Stimulated activated naive B cell treated with anti-CD40 and anti-IgM and Interleukin-4, amounts not matched to agents 10 μg/mL and 1 μg/mL and 100 μg/mL, for 72 hours (primary cell): ENCODE results near the gene RGMB.
A peak's percentile ranks its signal among the peaks of the same experiment; 100 is the strongest.

ENCODE experiments used
- ATAC-seq, 2 donors: fragments of 150-1000 bp; cut with Tn5 transposase; replicated peaks; 2 replicates each; pipeline ENCODE4 v1.10.0; 2021; ENCODE audit warnings: moderate library complexity in 1 of 2
- DNase-seq: peaks from one replicate; pipeline ENCODE4 v3.0.0; 2021
- H3K27ac Mint-ChIP-seq: one replicate; pipeline ENCODE4 v1.8.0; 2022; ENCODE audit warnings: mild to moderate bottlenecking, mixed read lengths
- H3K27me3 Mint-ChIP-seq, 2 donors: one replicate each; pipeline ENCODE4 v1.8.0; 2022; ENCODE audit warnings: mixed read lengths in 2 of 2
- H3K36me3 Mint-ChIP-seq, 2 donors: one replicate each; pipeline ENCODE4 v1.8.0; 2022; ENCODE audit warnings: mixed read lengths in 2 of 2, mild to moderate bottlenecking in 1 of 2
- H3K4me1 Mint-ChIP-seq, 2 donors: one replicate each; pipeline ENCODE4 v1.8.0; 2022; ENCODE audit warnings: mixed read lengths in 2 of 2, mild to moderate bottlenecking in 1 of 2
- H3K4me3 Mint-ChIP-seq, 2 donors: one replicate each; pipeline ENCODE4 v1.8.0; 2022; ENCODE audit warnings: mild to moderate bottlenecking in 2 of 2, mixed read lengths in 2 of 2, moderate library complexity in 1 of 2
- H3K9me3 Mint-ChIP-seq, 2 donors: one replicate each; pipeline ENCODE4 v1.8.0; 2022; ENCODE audit warnings: mixed read lengths in 2 of 2, mild to moderate bottlenecking in 1 of 2

RGMB gene

GRCh38 chr5:98798847-98799246, 25.4 kb downstream of the RGMB start:
- Mint-ChIP-seq H3K9me3 (no peaks in the 10 kb centered on the region), H3K4me3 (no peak overlapping the region), H3K36me3 (peaks cover 12 to 18% of the 10 kb centered on the region in 2 donors), H3K27me3 (peaks cover 0 to 6% of the 10 kb centered on the region in 2 donors), H3K27ac (no peak overlapping the region), H3K4me1 (peaks cover 0 to 9% of the 10 kb centered on the region in 2 donors)
- ATAC-seq (no peak), DNase-seq (no peak)

- Mint-ChIP-seq H3K4me1 (no peaks in the 10 kb centered on the region), H3K4me3 (no peak overlapping the region)
- no peak for ATAC-seq
These were observed 30.6 kb downstream of the RGMB start for GRCh38 chr5:98804066-98804465.

GRCh38 chr5:98805070-98805469, 31.6 kb downstream of the RGMB start:
- Mint-ChIP-seq H3K9me3 (peaks cover 13 to 33% of the 10 kb centered on the region in 2 donors), H3K4me3 (no peak overlapping the region), H3K4me1 (no peaks in the 10 kb centered on the region), H3K27ac (no peak overlapping the region), H3K27me3 (peaks cover 0 to 9% of the 10 kb centered on the region in 2 donors), H3K36me3 (peaks cover 21 to 23% of the 10 kb centered on the region in 2 donors)
- ATAC-seq, result no peak
- DNase-seq, result no peak

More at GRCh38 chr5:98804066-98804465, 30.6 kb downstream of the RGMB start:
- Mint-ChIP-seq H3K36me3 (peaks cover 21 to 24% of the 10 kb centered on the region in 2 donors), H3K27me3 (peaks cover 0 to 10% of the 10 kb centered on the region in 2 donors), H3K27ac (no peak overlapping the region), H3K9me3 (peaks cover 13 to 33% of the 10 kb centered on the region in 2 donors)
- no peak for DNase-seq

- peaks cover 0 to 5% of the 10 kb centered on the region in 2 donors for H3K27me3 Mint-ChIP-seq
- no peaks in the 10 kb centered on the region for H3K4me1 Mint-ChIP-seq
- H3K9me3 Mint-ChIP-seq, result peaks cover 13 to 33% of the 10 kb centered on the region in 2 donors
- H3K36me3 Mint-ChIP-seq, result peaks cover 18 to 23% of the 10 kb centered on the region in 2 donors
- DNase-seq (no peak), ATAC-seq (no peak)
- no peak overlapping the region for H3K4me3 Mint-ChIP-seq
- H3K27ac Mint-ChIP-seq, result no peak overlapping the region
These were observed 34.3 kb downstream of the RGMB start for GRCh38 chr5:98807806-98808205.

- peaks cover 0 to 5% of the 10 kb centered on the region in 2 donors for H3K27me3 Mint-ChIP-seq
- DNase-seq, result no peak
- no peak overlapping the region for H3K27ac Mint-ChIP-seq
- no peak overlapping the region for H3K4me3 Mint-ChIP-seq
- ATAC-seq, result no peak
- no peaks in the 10 kb centered on the region for H3K4me1 Mint-ChIP-seq
- peaks cover 12 to 21% of the 10 kb centered on the region in 2 donors for H3K36me3 Mint-ChIP-seq
- H3K9me3 Mint-ChIP-seq, result peaks cover 13 to 31% of the 10 kb centered on the region in 2 donors
These were observed 36.7 kb downstream of the RGMB start for GRCh38 chr5:98810206-98810605.

GRCh38 chr5:98813755-98814154, 40.3 kb downstream of the RGMB start:
- H3K4me3 Mint-ChIP-seq, result no peak overlapping the region
- peaks cover 0 to 7% of the 10 kb centered on the region in 2 donors for H3K36me3 Mint-ChIP-seq
- H3K27me3 Mint-ChIP-seq, result no peaks in the 10 kb centered on the region
- H3K27ac Mint-ChIP-seq, result no peak overlapping the region
- ATAC-seq, result no peak
- no peaks in the 10 kb centered on the region for H3K4me1 Mint-ChIP-seq
- no peak for DNase-seq
- H3K9me3 Mint-ChIP-seq, result peaks cover 1 to 4% of the 10 kb centered on the region in 2 donors

GRCh38 chr5:98816582-98817222, 43.2 kb downstream of the RGMB start:
- DNase-seq (no peak), ATAC-seq (no peak)
- H3K27ac Mint-ChIP-seq, result no peak overlapping the region
- H3K9me3 Mint-ChIP-seq, result peaks cover 10% of the 10 kb centered on the region in 2 donors
- H3K4me1 Mint-ChIP-seq, result no peaks in the 10 kb centered on the region
- H3K27me3 Mint-ChIP-seq, result no peaks in the 10 kb centered on the region
- no peak overlapping the region for H3K4me3 Mint-ChIP-seq
- peaks cover 5 to 18% of the 10 kb centered on the region in 2 donors for H3K36me3 Mint-ChIP-seq

GRCh38 chr5:98825582-98826375, 52.3 kb downstream of the RGMB start:
- Mint-ChIP-seq H3K27me3 (no peaks in the 10 kb centered on the region), H3K4me3 (no peak overlapping the region), H3K27ac (no peak overlapping the region), H3K4me1 (no peaks in the 10 kb centered on the region), H3K36me3 (peaks cover 5 to 7% of the 10 kb centered on the region in 2 donors), H3K9me3 (peaks cover 7% of the 10 kb centered on the region in 2 donors)
- no peak for ATAC-seq
- DNase-seq, result no peak

- no peak overlapping the region for H3K4me3 Mint-ChIP-seq
- peak in 1 of 2 donors; percentile 57 for ATAC-seq
- H3K4me1 Mint-ChIP-seq, result no peaks in the 10 kb centered on the region
- no peak overlapping the region for H3K27ac Mint-ChIP-seq
- no peaks in the 10 kb centered on the region for H3K36me3 Mint-ChIP-seq
- no peaks in the 10 kb centered on the region for H3K9me3 Mint-ChIP-seq
- no peaks in the 10 kb centered on the region for H3K27me3 Mint-ChIP-seq
- no peak for DNase-seq
These were observed 53.7 kb downstream of the RGMB start for GRCh38 chr5:98827161-98827560.

- H3K36me3 Mint-ChIP-seq, result no peaks in the 10 kb centered on the region
- no peak overlapping the region for H3K27ac Mint-ChIP-seq
- no peaks in the 10 kb centered on the region for H3K4me1 Mint-ChIP-seq
- DNase-seq (no peak), ATAC-seq (no peak)
- no peaks in the 10 kb centered on the region for H3K27me3 Mint-ChIP-seq
- no peaks in the 10 kb centered on the region for H3K9me3 Mint-ChIP-seq
- H3K4me3 Mint-ChIP-seq, result no peak overlapping the region
These were observed 54.3 kb downstream of the RGMB start for GRCh38 chr5:98827588-98828284.

GRCh38 chr5:98836175-98836574, 62.7 kb downstream of the RGMB start:
- no peak for ATAC-seq
- Mint-ChIP-seq H3K4me3 (no peak overlapping the region), H3K27ac (no peak overlapping the region), H3K4me1 (no peaks in the 10 kb centered on the region), H3K27me3 (no peaks in the 10 kb centered on the region), H3K36me3 (peaks cover 0 to 2% of the 10 kb centered on the region in 2 donors), H3K9me3 (no peaks in the 10 kb centered on the region)
- DNase-seq, result no peak

GRCh38 chr5:98839469-98840383, 66.3 kb downstream of the RGMB start:
- Mint-ChIP-seq H3K9me3 (peaks cover 0 to 2% of the 10 kb centered on the region in 2 donors), H3K27ac (no peak overlapping the region), H3K36me3 (peaks cover 0 to 2% of the 10 kb centered on the region in 2 donors), H3K4me3 (peak overlapping the region; percentile 36 to 65), H3K4me1 (no peaks in the 10 kb centered on the region), H3K27me3 (no peaks in the 10 kb centered on the region)
- peak; percentile 41 to 57 for ATAC-seq
- DNase-seq, result no peak

- Mint-ChIP-seq H3K27ac (no peak overlapping the region), H3K36me3 (peaks cover 0 to 2% of the 10 kb centered on the region in 2 donors), H3K9me3 (peaks cover 0 to 2% of the 10 kb centered on the region in 2 donors), H3K4me1 (no peaks in the 10 kb centered on the region), H3K4me3 (no peak overlapping the region), H3K27me3 (no peaks in the 10 kb centered on the region)
- ATAC-seq, result no peak
- DNase-seq, result no peak
These were observed 67.5 kb downstream of the RGMB start for GRCh38 chr5:98840946-98841345.
